NCI-H187 (cell line): ENCODE data around the gene NBAS.
"Not testable (repeated sequence)": the region's sequence is repeated elsewhere in the genome, so short reads cannot be mapped to it uniquely, and the experiment has no call there.

Source experiments
- DNase-seq, 2 experiments: peaks; one replicate each; lab custom pipeline; 2025; lab: John Stamatoyannopoulos, UW

The NBAS gene

DNA sequence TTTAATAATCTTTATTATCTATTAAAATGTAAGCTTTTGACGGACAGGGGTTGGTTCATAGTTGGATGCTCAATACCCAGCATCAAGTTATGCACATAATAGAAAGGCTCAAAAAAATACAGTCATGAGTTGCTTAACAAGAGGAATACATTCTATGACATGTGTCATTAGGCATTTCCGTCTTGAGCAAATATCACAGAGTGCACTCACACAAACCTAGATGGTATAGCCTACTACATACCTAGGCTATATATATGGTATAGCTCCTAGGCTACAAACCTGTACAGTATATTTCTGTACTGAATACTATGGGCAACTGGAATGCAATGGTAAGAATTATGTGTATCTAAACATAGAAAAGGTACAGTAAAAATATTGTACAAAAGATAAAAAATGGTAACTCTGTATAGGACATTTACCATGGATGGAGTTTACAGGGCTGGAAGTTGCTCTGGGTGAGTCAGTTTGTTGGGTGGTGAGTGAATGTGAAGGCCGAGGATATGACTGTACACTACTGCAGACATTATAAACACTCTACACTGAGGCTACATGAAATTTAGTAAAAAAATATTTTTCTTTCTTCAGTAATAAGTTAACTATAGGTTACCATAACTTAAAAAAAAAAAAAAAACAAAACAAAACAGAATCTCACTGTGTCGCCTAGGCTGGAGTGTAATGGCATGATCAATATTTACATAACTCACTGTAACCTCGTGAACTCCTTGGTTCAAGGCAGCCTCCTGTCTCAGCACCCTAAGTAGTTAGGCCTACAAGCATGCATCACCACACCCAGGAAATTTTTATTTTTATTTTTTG is 201.2 kb downstream of the NBAS start:
- no peak for DNase-seq

DNA sequence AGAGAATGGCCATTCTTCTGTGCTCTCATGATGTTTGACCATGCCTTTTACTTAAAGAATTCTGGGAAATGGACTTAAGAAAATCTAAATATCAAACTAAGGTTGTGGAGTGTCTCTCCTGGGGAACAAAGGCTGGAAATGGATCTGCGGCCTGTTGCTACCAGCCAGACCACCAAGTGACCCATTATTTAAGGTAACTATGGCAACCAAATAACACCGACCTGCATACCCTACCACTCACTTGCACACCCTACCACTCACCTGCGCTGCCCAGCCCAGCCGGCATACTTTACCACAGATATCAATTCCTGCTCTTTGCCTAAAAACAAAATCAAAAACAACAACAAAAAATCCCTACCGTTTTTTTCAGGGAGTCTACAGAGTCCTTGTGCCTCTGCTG is 203.2 kb downstream of the NBAS start:
- no peak for DNase-seq

DNA sequence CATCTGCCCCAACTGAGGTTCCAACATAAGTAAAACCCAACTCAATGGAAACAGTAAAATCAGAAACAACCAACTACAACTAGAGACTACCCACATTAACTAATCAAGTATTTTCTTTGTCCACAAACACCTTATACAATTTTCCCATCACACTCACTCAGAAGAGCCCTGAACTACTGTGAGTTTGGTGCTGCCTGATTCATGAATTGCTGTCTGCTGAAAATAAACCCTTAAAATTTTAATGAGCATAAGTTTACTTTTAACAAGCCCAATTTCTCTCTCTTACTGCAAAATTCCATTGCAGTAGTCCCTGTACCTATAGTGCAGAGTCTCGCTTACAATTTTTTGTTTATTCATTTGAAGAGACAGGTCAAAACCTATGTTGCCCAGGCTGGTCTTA is 203.9 kb downstream of the NBAS start:
- no peak for DNase-seq

DNA sequence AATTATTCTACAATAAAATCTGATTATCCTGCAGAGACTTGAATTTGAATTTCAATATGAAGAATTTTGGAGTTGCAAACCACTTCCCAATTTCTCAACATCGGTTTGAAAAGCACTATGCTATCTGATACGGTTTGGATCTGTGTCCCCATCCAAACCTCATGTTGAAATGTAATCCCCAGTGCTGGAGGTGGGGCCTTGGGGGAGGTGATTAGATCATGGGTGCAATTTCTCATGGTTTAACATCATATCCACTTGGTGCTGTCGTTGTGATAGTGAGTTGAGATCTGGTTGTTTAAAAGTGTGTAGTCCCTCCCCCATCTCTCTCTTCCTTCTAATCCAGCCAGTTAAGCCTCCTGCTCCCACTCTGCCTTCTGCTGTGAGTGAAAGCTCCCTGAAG is 205.7 kb downstream of the NBAS start:
- no peak for DNase-seq

DNA sequence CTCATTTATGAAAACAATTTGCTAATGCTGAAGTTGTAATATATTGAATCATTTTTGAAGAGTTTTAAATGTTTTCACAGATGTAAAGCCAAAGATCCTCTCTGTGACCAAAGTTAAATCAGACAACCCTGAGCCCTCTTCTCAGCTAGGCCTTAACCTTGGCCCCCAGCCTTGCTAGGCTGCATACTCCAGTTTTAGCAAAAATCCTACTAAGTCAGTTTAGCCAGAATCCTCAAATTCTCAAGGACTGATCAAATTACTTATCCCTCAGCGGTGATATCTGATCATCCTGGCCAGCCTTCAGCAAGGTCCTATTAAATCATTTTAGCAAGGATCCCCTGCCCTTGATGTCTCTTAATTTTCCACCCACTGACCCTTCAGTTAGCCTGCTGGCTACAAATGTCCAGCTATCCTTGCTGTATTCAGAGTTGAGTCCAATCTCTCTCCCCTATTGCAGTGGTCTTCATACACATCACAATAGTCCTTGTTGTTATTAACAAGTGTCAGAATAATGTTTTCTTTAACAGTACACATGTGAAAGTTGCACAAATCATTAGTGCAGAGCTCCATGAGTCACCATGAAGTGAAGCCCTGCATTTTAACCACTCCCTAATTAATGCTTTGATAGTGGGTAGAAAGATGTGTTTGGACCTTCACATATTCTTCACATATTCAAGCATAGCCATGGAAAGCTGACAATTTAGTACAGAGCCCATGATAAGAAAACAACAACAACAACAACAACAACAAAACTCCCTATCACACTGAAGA is 206.4 kb downstream of the NBAS start:
- no peak for DNase-seq

DNA sequence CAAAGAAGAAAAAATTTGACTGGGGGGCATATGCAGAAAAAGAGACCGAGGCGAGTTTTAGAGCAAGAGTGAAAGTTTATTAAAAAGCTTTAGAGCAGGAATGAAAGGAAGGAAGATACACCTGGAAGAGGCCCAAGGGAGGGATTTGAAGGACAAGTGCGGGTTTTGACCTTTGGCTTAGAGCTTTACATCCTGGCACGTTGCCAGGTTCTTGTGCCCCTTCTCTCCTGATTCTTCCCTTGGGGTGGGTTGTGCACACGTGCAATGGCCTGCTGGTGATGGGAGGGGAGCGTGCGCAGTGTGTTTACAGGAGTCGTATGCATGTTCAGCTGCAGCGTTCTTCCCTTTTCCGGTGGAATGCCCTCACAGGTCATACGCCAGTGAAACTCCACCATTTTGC is 208.8 kb downstream of the NBAS start:
- no peak for DNase-seq

DNA sequence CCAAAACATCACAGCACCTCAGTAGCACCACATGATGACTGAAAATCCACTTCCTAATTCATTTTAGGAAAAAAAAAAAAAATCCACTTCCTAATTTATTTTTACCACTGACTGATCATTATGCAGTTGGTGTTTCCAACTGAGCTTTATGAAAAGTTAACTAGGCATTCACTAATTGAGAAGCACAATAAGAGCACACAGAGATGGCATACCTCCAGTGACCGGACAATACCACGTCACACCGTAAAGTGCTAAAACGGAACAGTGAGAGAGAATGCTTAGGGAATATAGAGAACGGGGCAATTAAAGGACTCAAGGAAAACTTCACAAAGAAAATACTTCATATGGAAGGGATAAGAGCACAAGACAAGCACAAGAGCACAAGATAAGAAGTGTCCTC is 212.5 kb downstream of the NBAS start:
- DNase-seq: no peak

DNA sequence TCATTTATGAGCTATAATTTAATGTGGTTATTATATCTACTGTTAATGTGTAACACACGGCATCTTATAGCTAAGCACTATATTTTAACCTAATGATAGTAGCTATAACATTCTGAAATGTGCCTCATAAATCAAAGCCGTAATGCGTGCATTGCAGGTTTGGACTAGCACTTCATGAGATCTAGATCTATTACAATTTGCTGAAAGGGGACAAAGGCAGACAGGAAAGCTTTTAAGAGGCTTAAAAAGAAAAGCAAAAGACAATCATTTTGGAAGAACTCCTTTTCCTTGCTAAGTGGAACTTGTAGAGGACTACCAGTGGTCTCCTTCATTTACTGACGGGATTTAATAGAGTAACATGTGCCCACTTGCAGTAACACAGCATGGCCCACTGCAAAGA is 213.1 kb downstream of the NBAS start:
- DNase-seq: no peak

DNA sequence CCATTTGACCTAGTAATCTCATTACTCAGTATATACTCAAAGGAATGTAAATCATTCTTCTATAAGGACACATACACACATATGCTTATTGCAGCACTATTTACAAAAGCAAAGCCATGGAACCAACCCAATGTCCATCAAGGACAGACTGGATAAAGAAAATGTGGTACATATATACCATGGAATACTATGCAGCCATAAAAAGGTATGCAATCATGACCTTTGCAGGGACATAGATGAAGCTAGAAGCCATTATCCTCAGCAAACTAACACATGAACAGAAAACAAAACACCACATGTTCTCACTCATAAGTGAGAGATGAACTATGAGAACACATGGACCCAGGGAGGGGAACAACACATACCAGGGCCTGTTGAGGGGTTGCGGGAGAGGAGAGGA is 214.5 kb downstream of the NBAS start:
- DNase-seq: no peak

DNA sequence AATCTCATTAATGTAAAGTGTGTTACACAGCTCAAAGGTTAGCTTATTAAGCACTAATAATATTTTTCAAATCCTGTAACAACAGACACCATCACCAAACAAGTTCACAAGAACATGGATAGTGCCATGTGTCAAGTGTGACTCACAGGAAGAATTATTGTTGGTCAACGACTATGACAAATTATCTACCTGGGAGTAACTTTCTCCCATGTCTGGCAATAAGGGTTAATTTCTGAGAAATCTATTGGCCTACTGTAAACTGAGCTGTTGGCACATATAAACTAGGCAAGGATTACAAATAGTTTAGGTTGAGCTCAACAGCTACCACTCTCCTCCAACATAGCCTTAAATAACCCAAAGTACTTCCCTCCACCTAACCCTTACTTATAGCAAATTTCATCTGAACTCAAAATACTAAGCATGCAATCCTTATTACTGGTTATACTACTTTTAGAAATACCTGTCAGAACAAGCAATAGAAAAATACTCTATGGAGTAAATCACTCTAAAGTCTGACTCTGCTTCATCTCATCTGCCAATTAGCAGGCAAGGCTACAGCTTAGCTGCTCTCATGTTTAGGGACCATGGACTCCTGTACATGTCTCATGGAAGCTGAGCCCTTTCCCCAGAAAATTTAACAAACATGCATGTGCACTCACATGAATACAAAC is 223.0 kb downstream of the NBAS start:
- DNase-seq: no peak

DNA sequence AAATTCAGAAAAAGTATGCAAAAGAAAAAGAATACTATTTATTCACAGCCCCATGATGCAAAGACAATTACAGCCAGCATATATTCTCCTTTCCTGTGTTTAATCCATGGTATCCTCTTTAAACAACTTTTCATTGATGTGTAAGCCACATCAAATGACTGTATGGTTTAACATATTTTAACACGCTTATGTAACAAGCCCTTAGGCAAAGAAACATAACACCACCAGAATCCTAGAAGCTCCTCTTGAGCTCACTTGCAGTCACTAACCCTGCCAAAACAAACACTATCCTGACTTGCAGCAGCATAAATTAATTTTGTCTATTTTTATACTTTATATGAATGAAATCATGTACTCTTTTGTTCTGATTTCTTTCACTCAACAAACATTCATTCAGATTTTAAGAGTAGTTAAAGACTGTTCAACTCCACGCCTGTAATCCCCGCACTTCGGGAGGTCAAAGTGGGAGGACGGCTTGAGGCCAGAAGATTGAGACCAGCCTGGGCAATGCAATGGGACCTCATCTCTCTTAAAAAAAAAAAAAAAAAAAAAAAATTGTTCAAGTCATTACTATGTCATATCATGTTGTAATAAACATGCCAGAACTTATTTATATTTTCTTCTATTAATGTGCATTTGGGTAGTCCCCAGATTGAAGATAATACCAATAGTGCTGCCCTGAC is 226.3 kb downstream of the NBAS start:
- peak; percentile 47 to 50 for DNase-seq

DNA sequence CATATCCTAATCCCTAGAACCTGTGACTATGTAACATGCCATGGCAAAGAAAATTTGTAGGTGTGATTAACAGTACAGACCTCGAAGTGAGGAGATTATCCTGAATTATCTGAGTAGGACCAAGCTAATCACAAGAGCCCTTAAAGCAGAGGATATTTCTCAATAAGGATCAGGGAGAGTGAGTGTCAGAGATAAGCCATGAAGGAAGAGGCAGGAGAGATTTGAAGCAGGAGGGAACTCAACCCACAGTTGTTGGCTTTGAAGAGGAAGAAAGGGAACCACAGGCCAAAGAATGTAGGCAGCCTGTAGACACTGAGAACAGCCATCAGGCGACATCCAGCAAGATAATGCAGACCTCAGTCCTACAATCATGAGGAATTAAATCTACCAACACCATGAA is 229.3 kb downstream of the NBAS start:
- DNase-seq: no peak

DNA sequence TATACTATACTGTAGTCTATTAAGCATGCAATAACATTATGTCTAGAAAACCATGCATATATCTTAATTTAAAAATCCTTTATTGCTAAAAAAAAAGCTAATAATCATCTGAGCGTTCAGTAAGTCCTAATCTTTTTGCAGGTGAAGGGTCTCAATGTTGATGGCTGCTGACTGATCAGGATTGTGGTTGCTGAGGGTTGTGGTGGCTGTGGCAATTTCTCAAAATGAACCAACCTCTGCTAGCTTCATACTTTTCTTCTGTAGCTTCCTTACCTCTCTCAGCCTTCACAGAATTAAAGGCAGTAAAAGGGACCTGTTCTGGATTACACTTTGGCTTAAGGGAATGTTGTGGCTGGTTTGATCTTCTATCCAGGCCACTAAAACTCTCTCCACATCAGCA is 235.8 kb downstream of the NBAS start:
- no peak for DNase-seq

DNA sequence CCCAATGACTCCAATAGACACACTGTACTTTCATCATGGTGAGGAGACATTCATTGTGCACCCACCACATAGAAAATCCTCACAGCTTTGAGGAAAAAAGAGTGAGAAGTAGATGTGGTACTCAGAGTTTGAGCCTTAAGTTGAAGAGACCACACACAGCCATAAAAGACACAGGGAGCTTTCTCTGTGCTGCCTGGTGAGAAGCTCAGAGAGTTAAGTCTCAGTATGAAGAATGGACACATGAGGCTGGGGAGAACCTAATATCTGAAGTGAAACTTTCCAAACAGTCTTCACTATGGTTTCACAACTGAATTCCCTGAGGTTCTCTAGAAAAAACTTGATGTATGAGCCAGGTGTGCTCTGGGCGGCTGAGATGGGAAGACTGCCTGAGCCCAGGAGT is 237.9 kb downstream of the NBAS start:
- DNase-seq: no peak

DNA sequence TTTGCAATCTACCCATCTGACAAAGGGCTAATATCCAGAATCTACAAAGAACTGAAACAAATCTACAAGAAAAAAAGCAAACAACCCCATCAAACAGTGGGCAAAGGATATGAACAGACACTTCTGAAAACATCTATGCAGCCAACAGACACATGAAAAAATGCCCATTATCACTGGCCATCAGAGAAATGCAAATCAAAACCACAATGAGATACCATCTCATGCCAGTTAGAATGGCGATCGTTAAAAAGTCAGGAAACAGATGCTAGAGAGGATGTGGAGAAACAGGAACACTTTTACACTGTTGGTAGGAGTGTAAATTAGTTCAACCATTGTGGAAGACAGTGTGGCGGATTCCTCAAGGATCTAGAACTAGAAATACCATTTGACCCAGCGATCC is 239.7 kb downstream of the NBAS start:
- not testable (repeated sequence) for DNase-seq

DNA sequence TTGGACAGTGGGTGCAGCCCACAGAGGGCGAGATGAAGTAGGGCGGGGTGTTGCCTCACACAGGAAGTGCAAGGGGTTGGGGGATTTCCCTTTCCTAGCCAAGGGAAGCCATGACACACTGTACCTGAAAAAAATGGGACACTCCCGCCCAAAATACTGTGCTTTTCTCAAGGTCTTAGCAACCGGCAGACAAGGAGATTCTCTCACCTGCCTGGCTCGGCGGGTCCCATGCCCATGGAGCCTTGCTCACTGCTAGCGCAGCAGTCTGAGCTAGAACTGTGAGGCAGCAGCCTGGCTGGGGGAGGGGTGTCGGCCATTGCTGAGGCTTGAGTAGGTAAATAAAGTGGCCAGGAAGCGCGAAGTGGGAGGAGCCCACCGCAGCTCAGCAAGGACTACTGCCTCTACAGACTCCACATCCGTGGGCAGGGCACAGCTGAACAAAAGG is 244.7 kb downstream of the NBAS start:
- DNase-seq: no peak

DNA sequence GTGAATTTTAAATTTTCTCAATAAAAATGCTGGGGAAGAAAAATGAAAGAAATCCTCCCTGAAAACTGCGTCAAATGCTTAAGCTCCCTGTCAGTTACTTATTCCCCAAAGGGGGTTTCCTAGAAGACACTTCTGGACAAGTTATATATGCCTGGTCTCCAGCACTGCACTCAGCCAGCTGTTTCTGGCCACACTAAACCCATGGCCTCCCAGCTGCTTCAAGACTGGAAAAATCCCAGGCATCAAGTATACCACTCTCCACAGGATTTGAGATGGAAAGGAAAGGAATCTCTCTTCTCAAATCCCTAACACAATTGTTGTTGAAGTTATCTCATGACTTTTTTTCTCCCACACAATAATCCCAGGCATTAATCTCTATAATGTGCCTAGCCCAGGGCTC is 245.7 kb downstream of the NBAS start:
- no peak for DNase-seq

DNA sequence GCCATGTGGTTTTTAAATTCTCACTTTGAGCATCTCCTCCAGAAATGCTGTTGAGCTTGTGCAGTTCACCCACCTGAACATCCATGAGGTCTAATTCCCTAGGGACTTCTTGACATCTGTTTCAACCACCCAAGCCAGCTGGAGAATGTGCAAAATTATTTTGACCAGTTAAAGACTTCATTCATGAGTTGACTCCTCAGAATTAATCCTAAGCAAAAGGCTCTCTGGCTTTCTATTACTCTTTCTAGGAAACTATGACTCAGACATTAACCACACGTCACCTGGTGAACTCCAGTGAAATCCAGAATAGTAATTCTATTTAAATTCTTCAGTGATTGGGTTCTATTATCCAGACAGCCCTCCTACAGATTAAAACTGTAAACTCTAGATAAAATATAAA is 247.5 kb downstream of the NBAS start:
- DNase-seq: no peak

DNA sequence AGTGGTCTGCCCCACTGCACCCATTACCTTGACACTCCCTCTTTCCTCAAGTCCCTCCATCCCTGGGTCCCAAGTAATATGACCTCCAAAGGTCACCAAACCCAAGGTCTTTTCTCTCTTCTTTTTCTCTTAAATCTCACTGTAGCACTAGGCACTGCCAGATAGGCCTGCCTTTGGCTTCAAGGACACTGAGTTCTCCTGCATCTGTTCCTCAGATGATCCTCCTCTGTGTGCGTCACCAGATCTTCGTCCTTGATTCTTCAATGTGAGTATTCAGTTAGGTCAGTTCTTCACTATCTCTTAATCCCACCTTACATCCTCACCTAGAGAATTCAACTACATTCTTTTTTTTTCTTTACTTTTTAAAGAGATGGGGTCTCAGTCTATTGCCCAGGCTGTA is 249.2 kb downstream of the NBAS start:
- no peak for DNase-seq

DNA sequence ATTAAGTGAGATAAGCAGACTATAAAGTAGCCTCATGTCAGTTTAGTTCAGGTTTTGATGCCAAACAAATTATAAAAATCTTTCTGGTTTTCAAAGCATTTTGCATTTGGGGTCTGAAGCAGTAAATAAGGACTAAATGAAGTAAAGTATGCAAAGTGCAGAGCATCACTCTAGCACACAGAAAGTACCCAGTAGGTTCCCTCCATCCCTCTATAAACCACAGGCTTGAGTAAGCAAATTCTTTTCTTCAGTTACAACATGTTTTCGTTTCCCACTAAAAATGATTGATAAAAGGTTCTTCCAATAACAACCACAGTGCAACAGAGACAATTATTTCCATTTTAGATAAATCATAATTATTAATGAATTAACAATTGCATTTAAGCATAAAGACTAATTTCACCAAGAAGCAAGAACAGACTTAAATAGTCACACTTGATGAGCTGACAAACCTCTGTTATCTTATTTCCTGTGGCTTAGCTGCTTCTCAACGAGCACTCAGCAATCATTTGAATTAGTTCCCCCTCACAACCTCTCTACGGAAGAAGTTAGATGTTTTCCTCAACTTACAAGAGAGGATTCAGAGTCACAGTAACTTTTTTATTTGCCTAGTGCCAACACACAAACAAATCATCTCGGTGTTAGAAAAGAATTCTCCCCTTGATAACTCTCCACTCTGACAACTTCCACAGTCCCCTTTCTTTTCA is 249.8 kb downstream of the NBAS start:
- DNase-seq: no peak

DNA sequence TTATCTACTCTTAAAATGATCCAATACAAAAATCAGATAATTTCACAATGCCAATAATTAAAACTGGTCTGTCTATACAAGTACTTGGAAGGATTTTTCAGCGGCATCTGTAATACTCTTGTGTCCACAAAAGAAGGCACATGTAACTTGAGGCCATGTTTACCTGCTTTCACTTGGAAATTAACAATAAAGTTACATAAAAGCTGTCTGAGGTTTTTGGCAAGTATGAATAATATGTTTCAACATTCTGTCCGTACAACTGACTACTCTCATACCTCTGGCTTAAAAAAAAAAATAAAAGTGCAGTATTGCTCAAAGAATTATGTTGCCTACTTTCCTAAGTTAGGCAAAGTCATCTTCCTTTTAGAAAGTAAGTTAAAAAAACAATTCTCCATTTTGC is 253.6 kb downstream of the NBAS start:
- no peak for DNase-seq

DNA sequence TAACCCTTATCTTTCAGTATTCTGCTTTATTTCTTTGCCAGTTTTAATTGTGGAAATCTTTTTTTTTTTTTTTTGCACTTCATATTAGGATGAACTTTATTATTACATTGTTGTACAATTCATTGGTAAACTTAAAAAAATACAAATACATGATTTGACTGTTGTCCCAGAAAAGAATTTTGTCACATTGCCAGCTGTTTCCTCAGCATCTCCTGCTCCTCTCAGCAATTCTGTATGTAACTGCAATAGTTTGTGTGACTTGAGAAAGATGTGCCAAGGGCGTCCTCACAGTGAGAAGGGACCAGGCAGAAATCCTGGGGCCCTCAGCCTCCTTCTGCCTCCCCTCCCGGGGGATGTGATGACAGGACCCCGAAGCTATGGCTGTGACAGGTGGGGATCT is 254.4 kb downstream of the NBAS start:
- no peak for DNase-seq
